Kidney capillary endothelial cell (primary cell): ENCODE measurements around the gene RIMBP2.

Source experiments
- DNase-seq: peaks from one replicate; pipeline ENCODE4 v3.0.0-alpha.2; 2018; ENCODE audit warnings: low spot score

Gene RIMBP2

DNA sequence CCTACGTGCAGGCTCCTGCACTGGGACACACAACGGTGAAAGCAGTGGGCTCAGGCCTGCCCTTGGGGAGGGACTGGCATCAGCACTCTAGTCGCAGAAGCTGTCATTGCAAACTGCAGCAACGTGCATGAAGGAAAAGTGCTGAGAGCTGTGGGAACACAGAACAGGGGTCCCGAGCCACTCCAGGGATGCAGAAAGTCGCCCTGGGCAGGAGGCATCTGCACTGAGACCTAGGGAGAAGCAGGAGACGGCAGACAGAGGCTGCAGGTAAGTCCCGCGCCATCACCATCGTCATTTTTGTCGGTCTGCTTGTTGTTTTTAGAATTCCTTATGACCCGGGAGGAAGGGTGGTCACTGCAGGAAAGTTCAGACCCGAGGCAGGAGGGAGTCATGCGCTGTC is 21.6 kb upstream of the RIMBP2 start:
- DNase-seq: no peak

DNA sequence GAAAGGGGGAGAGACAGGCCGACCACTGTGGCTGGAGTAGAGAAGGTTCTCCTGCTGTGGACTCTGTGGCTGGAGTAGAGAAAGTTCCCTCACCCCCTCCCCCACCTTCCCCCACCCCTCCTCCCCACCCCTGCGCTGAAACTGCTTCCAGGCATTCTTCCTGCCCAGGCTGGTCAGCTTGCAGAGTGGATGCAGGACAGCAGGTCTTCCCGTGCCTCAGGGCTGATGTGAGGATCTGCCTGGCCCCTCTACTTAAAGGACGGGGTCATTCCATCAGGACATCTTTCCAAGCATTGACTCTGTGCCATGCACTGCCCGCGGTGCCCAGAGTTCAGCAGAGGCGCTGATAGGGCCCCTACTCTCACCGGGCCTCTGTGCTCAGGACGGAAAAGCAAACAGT is 13.2 kb upstream of the RIMBP2 start:
- DNase-seq: no peak

DNA sequence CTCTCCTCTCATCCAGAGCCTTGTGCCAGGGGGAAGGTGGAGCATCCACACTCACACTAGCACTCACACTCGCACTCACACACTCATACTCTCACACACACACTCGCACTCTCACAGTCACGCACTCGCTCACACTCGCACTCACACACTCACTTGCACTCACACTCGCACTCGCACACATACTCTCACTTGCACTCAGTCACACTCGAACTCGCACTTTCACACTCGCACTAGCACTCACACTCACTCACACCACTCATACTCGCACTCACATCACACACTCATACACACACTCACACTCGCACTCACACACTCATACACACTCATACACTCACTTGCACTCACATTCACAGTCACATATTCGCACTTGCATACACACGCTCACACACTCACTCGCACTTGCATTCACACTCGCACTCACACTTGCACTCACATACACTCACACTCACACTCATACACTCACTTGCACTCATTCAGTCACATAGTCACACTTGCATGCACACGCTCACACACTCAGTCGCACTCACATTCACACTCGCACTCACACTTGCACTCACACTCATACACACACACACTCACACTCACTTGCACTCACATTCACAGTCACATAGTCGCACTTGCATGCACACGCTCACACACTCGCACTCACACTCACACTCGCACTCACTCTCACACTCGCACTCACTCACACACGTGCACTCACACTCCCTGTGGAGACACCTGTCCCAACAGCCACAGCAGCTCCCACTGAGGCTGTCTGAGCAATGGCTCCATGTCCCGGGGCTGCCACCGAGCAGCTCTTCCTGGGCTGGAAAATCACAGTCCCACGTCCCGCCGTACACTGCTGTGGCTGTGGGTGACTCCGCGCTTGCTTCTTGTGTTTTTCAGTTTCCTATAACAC is 12.3 kb upstream of the RIMBP2 start:
- no peak for DNase-seq

DNA sequence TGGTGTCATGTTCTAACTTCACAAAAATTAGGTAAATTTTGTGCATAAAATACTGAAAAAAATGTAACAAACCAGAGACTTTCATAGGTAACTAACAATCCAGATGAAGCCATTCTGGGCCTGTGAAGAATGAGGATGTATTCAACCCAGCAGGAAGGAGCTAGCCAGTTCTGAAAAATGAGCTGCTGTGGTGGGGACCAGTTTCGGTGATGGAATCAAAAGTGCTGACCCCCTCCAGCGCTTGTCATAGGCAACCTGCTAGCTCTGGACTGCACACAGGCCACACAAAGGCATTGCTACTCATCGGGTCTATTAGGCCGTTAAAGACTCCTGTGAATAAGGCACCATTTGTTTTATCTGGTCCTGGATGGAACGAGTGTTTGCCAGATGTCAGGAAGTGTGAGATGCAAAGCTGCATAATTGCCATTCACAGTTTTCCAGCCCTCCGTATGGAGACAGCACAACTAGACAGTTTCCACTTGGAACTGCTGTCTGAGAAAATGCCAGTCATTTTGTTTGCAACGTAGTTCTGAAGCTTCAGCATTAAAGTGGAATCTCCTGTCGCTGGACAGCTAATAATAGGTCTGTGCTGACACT is 3.3 kb upstream of the RIMBP2 start:
- no peak for DNase-seq

DNA sequence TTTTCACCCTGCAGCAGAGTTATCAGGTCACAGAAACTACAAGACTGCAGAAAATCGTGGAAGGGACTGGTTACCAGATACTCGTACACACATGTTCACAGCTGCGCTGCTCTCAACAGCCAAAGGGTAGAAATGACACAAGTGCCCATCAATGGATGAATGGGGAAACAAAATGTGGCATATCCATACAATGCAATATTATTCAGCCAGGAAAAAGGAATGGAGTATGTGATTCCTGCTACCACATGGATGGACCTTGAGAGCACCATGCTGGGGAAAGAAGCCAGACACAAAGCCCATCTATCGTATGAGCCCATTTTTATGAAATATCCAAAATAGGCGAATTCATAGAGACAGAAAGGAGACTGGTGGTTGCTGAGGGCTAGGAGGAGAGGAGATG is 1.7 kb upstream of the RIMBP2 start:
- no peak for DNase-seq

DNA sequence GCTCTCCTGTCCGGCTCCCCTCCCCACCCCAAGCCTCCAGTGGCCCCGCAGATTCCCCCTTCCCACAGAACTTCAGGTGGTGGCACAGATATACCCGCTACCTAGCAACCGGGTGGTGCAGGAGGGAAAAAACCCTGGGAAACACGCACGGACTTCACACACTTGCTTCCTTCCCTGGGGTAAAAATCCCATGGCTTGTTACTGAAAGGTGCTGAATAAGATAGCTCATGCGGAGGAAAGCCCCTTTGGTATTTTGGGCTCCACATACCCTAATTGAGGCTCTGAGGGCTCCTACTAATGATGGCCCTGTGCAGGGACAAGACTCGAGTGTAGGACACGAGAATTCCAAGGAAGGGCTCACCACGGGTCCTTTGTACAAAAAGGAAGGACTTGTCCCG is 869 bp upstream of the RIMBP2 start:
- no peak for DNase-seq

DNA sequence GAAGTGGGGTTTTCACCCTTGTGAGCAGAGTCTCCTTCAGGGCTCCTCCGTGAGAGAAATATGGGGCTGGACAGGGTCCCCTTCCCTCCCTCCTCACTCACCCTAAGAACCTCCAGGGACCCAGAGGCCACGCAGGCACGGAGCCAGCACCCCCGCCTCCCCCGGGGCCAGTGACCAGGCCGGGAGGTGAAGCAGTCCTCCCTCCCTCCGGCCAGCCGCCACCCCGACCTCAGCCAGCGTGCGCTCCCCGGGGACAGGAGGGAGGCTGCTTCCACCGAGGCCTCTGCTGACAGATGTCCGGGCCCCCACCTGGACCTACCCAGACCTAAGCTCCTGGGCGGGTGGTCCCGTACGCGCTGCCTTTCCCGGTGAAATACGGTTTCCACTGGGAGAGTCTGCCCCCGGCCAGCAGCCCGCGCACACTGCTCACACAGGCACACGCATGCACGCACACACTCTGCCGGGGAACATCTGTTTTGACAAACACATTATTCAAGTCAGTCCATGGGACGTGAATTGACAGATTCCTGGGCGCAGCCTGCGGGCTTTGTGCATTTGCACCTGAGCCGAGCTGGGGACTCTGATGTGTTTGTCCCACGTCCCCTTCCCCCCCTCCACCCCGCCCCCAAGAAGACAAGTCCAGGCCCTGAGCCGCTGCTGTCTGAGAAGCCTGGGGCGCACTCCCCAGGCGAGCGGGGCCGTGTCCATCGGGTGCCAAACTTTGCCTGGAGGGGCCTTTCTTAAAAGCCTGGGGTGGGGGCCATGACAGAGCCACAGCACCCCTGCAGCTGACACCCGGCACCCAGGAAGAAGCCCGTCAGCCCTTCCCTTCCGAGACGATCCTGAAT is 725 bp downstream of the RIMBP2 start:
- DNase-seq: no peak

DNA sequence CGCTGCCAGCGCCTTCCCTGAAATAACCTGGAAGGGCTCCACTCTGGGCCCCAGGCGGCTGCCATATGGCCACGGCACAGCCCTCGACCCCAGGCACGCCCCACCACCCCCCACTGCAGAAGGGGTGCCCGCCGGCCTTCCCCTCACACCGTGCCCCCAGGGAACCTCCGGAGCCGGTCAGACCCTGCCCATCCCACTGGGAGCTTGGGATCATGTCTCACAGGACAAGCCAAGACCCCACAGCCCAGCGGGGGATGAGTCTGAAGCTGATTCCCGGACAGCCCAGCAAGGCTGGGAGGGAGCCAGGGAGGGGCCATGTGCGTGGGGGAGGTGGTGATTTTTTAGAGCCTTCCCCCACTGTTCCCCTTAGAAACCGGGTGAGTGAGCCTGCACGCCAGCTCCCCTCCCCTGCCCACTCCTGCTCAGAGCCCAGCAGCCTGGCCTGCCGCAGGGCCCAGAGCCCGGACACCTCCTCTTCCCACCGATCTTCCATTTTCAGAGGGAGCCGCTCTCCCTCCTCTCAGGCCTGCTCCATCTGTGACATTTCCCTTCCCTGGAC is 1.4 kb downstream of the RIMBP2 start:
- no peak for DNase-seq

DNA sequence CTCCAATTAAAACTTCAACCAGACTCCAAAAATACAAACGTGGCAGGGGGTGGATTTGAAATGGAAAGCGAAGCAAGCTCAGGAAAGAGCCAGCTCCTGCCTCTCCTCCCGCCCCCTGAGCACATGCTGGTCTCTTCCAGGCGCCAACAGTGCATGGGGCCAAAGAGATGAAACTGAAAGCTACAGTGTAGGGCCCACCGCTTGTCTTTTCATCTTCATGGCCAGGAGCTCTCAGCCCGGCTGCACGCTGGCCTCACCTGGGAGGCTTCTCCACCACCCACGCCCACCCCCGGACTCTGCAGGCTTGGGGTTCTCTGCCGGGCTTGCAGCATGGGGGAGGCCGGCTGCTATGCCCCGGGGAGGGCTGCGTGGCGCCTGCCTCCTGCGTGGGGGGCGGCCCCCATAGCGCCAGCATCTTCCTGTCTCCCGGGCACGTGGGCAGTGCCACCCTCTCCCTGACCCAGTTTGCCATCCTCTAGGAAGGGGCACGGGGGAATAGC is 2.0 kb downstream of the RIMBP2 start:
- no peak for DNase-seq

DNA sequence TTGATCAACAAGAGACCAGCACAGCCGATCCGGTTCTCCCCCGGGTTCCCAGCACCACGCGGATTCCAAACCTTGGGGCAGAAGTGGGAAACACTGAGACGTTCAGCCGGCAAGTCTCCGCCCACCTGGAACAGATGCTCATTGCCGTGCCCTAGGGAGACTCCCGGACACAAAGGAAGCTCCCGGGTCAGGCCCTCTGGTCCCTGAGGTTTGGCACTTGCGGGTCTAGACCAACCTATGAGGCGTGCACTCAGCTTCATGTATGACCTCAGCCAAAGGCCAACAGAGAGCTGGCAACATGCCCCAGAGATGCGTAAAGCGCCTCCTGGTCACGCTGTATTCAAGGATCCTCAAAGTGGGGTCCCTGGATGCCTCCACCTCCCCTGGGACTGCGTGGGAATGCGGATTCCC is 2.5 kb downstream of the RIMBP2 start:
- DNase-seq: no peak

DNA sequence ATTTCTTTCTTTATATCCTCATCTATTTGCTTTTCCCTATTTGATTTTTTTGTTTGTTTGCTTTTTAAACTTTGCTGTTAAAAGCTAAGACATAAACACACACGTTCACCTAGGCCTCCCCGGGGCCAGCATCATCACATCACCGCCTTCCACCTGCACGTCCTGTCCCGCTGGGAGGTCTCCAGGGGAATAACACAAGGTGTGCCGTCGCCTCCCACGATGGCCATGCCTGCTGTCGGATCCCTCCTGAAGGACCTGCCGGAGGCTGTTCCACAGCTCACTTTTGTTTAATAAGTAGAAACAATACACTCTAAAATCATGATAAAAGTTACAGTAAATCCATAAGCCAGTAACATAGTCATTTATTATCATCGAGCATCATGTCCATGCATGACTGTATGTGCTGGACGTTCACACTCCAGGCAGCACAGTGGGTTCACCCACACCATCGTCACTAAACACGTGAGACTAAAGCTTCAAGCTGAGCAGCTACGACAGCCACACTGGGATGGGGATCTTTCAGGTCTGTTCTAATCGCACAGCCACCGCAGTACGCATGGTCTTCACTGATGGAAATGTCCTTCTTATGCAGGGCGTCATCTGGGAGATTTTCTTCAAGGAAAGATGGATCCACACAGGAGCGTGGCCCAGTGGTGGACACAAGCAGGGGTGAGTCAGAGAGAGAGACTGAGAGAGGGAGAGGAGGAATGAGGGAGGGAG is 3.6 kb downstream of the RIMBP2 start:
- no peak for DNase-seq

DNA sequence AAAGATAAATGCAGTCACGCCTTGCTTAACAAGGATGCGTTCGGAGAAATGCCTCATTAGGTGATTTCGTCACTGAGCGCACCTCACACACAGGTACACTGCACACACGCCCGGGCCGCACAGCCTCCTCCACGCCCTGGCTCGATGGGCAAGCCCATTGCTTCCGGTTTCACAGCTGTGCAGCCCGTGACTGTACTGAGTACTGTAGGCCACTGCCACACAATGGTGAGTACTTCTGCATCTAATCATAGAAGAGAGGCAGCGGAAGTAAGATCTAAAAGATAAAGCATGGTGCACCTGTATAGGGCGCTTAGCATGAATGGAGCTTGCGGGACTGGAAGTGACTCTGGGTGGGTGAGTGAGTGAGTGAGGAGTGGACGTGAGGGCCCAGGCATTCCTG is 4.3 kb downstream of the RIMBP2 start:
- no peak for DNase-seq

DNA sequence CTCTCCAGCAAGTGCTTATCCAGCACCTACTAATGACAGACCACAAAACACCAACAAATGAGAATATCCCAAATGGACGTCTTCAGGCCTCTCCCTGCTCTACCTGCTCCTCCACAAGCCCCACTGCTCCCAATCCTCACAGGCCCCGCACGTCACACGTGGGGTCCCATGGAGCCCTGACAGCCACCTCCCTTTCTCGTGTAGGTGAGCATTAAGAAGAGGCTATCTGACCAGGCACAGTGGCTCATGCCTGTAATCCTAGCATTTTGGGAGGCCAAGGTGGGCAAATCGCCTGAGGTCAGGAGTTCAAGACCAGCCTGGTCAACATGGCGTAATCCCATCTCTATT is 5.4 kb downstream of the RIMBP2 start:
- no peak for DNase-seq

DNA sequence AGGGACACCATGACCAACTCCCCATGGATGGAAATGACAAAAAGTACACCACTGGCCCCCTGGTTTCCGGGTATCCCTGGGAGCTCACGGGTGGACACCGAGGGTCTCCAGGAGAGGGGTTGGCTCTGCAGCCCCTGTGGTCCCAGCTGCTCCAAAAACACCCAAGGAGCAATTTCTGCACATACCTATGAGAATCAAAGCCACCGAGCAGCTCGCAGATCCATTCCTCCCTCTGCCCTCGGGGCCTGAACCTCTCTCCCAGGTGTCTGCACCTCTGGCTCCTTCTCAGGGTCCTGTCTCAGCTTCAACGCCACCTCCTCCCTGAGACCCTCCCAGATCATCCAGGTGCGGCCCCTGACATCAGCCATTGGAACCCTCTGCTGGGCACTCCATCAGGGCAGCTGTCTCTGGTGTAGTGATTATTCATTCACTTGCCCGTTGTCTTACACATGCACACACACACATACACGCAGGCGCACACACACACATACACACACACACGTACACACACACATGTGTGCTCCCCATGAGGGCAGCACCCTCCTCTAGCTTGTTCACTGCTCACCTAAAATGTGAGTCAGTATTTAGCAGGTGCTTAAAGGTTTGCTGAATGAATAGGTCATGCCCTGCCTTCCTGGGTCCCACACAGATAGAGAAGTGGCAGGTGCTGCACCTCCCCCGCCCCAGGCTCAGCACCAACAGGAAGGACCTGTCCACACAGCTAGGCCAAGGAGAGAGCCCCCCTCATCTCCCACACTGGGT is 5.9 kb downstream of the RIMBP2 start:
- DNase-seq: no peak

DNA sequence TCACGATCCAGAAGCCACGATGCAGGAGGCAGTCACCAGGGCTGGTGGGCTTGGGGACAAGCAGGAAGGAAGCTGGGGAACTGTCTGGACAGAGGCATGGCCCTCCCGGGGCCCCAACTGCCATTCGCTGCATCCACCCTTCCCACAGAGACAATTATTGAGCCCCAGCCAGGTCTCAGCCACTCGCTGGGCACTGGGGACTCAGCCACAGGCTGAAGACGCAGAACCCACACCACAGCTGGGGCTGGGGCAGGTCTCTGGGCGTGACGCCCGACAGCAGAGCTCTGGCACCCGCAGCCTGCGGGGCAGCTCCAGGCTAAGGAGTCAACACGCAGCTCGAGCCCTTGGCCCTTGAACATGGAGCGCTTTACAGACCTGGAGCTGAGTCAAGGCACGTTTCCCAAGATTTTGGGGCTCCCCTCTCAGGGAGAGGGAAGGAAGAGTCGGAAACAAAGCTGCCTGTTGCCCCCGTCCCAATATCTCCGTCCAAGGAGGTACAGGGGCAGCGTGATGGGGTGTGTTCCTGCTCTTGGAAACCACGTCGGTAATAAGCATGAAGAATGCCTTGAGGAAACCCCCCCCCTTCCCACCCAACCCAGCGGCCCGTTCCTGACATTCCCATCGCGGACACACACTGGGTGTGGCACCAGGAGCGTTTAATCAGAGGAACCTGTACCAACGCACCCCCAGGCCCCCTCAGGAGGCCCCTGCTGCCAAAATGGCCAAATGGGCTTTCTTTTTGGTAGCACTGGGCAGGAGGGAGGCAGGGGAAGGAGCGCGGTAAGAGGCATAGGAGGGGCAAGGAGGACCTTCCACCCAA is 6.7 kb downstream of the RIMBP2 start:
- DNase-seq: no peak

DNA sequence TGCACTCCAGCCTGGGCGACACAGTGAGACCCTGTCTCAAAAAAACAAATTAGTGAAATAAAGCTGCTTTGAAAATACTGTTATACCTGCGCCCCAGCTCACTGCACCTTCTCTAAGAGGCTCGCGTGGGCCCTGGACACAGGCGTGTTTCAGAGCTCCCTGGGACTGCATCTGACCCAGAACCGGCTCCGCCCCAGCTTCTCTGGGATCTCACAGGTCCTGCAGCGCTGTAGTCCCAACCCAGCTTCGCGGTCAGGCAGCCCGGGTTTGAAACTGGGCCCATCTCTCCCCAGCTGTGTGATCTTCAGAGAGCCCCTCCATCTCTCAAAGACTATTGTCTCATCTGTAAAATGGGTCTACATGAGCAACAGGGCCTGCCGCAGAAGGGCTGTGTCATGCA is 7.5 kb downstream of the RIMBP2 start:
- DNase-seq: no peak

DNA sequence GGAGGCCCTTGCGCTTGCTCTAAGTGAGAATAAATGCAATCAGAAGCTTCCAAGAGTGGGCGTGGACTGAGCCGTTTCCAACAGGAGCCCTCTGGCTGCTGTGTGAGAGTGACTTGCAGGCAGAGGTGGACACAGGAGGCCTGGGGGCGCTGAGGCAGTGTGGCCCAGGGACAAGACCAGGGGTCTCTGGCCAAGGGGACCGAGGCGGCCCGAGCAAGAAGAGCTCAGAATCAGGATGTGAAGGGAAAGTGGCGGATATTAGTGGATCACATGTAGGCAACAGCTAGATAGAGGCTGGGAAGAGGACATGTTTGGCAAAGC is 8.6 kb downstream of the RIMBP2 start:
- DNase-seq: no peak

DNA sequence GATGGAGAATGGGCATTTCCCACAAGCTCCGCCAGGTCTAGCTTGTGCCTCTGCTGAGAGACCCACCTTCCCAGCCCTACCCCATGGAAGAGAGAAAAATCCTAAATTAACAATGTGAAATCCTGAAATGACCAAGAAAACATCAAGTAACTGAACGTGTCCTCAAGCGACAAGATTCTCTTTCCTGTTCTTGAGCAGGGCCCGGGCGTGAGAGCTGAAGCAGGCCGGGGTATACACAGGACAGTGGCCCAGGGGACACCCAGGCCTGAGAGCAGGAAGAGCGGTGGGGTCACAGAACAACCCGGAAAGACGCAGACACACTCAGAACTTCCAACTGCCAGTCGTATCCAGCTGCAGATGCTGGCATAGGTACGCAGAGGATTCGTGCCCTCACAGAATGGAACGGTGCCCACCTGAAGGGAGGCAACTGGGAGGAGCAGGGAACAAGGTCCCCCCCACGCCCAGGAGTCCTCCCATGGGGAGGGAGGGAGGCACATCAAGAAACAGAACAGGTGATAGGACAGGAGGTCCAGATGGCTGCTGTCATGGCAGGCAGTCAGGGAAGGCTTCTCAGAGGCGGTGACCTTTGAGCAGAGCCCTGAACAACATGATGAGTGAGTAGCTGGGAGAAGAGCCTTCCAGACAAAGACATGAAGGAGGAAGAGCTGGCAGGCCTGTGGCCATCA is 9.1 kb downstream of the RIMBP2 start:
- DNase-seq: no peak

DNA sequence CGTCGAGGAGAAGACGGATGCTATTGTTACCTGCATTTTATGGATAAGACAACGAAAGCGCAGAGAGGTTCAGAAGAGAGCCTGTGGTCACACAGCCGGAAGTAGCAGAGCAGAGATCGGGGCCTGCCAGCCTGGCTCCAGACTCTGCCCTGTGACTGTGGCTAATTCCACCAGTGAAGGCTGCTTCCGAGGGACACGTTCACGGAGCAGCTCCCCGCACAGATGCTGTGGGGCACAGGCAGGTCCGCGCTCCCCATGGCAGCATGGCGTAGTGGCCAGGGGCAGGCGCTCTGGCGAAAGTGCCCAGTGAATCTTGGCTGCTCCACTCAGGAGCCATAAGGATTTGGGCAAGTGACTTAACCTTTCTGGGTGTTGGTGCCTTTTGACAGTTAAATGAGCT is 9.8 kb downstream of the RIMBP2 start:
- no peak for DNase-seq
